GM19468 (cell line): ENCODE results near the gene MRPL17.
A peak's percentile ranks its signal among the peaks of the same experiment; 100 is the strongest.

Experiments
- ATAC-seq: cut with Tn5 transposase; IDR thresholded peaks from one replicate; pipeline ENCODE4 v1.9.1; 2021; ENCODE audit warnings: mild to moderate bottlenecking, moderate library complexity, moderate number of reproducible peaks; ENCODE audit not compliant: unreplicated experiment; ENCODE audit errors: extremely low read depth

MRPL17 gene

DNA sequence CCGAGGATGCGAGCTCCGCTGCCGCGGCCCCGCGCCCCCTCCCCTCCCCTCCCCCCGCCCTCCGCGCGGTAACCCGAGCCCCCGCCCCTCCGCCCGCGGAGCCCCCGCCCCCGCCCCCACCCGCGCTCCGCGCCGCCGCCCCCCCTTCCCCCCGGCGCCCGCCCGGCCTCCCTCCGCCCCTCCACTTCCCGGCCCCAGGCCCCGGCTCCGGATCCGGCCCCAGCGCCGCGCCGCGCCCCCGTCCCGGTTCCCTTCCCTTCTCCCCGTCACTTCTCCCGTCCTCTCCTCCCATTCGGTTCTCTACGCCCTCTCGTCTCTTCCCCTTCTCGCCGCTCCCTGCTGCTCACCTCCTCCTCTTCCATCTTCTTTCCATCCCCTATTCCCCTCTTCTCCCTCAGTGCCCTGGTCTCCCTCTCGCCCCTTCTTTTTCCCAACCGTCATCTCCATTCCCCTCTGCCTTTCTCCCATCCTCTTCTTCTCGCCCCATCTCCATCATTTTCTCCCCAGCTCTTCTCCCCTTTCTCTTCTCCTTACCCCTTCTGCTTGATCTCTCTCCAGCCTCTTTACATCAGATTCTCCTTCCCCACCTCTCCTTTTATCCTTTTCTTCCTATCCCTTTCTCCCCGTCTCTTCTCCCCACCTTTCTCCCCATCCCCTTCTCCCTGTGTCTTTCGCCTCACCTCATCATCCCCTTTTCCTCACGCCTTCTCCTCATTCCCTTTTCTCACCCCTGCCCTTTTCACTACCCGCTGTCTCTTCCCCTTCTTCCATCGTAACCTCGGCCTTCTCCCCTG, 27.2 kb downstream of the MRPL17 start, which contains the start of gene DCHS1:
TSS of gene DCHS1 (minus strand) at position 20 of the 794 bp plus-strand sequence. CDS start 14,196 bp downstream, outside the sequence.
- ATAC-seq, result no peak

DNA sequence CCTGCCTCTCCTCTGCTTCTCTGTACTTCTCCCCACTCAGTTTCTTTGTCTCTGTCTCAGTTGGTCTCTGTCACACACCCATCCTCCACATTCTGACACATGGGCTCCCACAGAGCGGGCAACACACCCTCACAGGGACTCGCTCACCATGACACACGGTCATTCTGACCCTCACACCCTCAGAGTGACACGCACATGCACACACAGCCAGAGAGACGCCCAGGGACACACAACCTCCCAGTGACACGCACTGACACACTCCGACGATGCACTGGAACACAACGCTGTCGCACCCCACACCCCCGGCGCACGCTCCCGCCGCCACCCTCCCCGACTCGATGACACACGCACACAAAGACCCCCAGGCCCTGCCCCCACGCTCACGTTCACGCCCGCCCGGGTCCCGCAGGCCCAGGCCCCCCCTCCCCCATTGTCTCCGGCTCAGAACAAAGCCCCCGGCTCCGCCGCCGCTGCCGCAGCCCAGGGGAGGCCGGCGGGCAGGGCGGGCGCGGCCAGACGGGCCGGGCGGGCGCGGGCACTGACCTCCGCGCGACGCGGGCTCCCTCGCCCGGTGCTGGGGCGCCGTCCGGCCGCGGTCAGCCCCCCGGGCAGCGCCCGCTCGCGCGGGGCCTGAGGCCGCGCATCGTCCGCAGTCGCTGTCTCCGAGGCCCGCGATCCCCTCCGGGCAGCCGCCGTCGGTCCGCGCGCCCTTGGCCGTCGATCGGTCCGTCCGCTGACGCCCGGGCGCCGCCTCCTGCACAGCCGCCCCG, 27.9 kb downstream of the MRPL17 start:
- ATAC-seq, result no peak

DNA sequence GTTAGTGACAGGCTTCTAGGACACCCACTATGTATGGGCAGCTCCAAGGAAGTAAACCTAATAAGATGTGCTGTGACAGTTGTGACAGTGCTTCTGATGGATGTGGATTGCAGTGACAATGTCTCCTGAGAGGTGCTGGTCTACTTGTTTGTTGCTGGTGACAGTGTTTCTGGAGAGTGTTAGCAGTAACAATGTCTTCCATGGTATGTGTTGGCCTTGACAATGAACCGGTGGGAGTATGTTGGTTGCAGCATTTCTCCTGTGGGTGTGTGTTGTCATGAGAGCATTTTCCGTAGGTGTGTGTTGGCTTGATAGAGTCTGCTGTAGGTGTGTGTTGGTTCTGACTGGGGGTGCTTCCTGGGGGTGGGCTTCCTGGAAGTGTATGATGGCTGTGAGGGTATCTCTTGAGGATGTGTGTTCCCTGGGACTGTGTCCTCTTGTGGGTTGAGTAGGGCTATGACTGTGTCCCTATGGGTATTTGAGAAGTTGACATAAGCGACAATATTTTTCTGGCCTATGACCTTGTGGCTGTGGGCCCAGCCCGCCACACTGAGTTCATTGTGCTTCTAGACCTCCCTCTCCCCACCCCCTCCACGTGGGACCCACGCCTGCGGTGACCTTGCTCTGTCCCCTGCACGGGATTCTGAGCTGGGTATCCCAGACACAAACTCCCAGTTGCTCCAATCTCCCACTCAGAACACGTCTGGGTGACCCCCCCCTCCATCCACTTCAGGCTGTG, 28.7 kb downstream of the MRPL17 start:
- ATAC-seq, result no peak

DNA sequence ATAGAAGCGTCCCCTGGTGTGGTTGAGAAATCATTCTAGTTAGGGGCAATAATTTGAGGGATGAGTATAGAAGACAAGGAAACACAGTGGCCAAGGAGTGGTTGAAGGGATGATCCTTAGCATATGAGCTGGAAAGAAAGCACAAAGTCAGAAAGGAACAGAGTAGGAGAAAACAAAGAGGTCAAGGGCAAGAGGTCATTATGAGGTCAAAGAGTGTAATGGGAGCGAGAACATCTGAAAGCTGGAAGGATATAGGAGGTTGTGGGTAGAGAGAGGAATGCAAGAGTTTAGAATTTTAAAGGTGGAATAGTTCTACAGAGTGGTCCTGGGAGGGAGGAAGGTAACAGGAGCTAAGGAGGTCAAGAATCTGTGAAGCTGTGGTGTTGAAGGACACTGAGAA, 29.5 kb downstream of the MRPL17 start:
- ATAC-seq, result no peak

DNA sequence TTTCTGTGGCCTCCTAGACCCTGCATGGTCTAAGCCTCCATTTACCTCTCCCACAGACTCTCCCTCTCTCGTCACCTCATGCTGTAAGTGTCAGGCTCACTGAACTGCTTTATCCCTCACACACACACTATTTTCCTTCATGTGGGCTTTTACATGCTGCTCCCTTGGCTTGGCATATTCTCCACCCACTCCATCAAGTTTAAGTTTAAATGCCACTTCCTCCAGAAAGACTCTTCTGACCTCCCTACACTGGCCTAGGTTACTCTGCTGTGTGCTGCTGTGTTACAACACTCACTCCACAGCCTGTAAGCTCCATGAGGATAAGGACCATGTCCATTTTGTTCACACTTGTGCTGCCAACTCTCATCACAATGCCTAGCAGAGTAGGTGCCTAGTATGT, 30.0 kb downstream of the MRPL17 start:
- no peak for ATAC-seq

DNA sequence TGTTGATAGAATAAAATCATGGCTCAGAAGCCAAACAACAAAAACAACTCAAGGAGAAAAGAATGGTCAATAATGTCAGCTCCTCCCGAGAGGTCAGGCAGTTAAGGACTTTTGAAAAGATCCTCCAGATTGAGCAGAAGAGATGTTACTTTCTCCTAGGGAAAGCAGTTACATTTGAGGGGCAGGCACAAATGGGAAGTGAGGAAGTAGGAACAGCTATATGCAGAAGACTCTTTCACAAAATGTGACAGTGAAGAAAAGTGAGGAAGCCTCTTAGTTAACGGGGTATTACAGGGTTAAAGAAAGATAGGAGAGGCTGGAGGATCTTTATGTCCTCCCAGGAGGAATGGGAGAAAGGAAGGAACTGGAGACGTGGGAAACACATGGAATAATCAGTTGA, 31.0 kb downstream of the MRPL17 start:
- ATAC-seq, result no peak

DNA sequence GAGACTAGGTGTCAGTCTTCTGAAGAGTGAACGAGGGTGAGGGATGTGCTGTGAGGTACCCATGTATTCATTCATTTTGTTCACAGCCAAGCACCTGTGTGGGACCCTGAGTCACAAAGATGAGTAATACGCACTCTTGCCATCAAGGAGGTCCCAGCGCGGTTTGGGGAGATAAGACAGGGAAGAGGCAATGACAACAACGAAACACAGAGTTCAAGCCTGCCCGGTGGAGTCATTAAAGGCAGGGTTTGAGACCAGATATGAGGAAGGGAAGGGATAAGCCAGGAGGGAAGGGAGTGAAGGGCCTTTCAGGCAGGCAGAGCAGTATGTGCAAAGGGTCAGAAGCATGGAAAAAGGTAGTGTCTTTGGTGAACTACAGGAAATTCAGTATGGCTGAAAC, 32.2 kb downstream of the MRPL17 start:
- no peak for ATAC-seq

DNA sequence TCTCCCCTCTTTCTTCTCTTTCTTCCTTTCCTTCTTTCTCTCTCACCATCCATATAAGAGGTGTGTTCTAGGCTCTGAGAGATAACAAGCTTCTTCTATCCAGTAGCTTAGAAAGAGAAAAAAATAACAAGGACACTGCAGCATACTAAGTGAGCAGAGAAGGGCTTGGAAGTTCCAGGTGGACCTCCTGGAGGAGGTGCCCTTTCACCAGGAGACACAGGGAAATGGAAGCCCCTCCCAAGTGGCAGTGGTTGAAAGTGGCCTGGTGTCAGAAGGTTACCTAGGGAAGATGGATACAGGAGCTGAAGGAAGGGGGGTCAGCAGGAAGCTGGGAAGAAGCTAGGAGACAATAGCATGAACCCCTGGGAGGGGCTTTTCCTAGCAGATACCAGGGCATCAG, 33.0 kb downstream of the MRPL17 start:
- no peak for ATAC-seq

DNA sequence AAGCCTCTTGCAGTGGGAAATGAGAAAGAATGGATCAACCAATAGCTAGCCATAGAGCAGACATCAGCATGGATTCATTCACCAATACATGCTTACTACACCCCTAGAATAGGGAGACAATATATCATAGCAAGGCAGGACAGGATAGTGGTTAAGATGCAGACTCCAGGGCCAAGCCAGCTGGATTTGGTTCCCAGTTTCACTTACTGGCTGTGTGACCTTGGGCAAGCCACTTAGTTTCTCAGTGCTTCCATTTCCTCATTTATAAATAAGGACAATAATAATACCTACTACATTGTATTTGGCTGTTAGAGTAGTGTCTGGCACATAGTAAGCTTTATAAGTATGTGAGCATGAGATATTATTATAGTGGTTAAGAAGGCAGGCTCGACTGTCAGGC, 34.6 kb downstream of the MRPL17 start:
- no peak for ATAC-seq

DNA sequence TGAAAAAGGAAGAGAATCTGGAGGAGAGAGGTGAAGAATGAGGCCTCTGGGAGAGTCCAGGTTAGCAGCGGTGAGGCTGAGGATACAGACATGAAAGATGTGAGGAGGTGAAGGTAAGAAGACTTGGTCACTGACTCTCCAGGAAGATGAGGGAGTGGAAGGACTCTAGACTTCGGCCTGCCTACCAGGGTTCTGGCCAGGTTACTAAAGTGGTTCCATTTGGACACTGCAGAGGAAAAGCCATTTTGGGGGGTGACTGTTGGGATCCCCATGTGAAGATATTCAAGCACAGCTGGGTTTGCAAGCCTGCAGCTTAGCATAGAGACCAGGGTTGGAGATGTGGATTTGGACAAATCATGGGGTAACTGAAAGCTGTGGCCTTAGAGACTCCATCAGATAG, 35.3 kb downstream of the MRPL17 start:
- no peak for ATAC-seq

DNA sequence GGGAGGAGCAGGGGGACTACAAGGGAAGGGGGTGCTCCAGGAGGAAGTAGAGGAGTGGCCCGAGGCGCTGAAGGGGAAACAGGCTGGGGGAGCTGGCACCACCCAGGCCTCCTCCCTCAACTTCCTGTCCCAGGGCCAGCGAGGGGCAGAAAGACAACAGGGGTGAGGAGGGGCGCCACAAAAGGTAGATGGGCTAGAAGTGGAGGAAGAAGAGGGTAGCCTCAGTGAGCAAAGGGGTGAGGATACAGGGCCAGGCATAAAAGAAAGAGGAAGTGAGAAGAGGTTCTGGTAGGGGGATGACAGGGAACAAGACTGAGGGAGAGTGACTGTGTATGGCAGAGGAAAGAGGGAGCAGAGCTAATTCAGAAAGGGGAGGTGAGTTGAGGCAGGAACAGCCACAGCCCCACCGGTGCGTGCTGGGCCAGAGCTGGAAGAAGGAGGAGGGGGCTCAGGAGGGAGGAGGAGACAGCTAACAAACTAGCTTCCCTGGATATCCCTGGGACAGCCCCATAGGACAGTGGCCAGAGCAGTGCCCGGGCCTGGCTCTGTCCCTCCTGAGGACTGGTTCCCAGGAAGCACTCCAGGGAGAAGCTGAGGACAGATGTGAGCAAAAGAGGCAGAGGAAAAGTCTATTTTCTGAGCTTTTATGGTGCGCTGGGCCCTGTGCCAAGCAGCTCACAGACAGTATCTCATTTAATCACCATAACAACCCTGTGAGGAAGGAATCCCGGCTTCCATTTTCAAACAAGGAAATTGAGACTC, 36.0 kb downstream of the MRPL17 start:
- ATAC-seq, result peak; percentile 61

DNA sequence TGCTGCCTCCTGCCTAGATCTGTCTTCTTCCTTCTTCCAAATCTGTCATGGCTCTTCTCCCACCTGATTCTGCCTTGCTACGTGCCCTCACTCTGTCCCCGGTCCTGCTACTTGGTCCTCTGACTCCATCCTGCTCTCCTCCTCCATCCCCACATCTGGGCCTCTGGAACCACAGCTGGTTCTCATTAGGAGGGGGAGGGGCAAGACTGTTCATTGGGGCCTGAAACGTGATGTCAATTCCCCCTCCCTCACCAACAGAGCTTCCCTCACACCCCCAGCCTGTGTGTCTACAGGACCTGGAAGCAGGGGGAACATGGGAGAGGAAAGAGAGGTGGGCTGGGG, 36.6 kb downstream of the MRPL17 start:
- no peak for ATAC-seq

DNA sequence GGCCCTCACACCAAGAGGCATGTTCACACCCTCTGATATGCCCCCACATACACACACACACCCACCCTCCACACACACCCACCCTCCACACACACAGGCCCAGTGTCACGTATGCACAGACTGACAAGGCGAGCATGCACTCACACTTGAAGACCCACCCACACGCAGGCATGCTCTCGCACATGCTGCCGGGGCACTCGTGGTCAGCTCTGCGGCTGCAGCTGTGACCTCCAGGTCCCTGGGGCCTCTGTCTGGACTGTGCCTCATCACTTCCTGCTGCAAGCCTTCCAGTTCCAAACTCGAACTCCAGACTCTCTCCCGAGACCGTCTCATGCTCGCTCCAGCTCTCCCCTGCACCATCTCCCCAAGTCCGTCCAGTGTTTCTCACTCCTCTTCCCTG, 37.1 kb downstream of the MRPL17 start:
- no peak for ATAC-seq

DNA sequence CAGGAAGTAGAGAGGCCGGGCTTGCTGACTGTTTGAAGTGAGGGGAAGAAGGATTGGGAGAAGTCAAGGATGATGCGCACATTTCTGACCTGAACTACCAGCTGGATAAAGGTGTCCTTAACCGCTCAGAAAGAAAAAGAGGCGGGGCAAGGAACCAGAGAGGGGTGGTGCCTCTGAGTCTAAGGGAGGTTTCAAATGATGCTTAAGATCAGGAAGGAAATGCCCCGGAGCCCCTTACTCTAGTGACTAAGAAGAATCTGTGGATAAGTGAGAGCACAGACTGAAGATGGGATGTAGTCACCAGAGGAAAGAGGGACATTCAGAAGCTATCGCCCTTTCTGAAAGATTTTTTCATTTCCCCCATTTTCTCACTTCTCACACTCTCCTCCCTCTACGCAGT, 40.2 kb downstream of the MRPL17 start:
- ATAC-seq, result no peak

DNA sequence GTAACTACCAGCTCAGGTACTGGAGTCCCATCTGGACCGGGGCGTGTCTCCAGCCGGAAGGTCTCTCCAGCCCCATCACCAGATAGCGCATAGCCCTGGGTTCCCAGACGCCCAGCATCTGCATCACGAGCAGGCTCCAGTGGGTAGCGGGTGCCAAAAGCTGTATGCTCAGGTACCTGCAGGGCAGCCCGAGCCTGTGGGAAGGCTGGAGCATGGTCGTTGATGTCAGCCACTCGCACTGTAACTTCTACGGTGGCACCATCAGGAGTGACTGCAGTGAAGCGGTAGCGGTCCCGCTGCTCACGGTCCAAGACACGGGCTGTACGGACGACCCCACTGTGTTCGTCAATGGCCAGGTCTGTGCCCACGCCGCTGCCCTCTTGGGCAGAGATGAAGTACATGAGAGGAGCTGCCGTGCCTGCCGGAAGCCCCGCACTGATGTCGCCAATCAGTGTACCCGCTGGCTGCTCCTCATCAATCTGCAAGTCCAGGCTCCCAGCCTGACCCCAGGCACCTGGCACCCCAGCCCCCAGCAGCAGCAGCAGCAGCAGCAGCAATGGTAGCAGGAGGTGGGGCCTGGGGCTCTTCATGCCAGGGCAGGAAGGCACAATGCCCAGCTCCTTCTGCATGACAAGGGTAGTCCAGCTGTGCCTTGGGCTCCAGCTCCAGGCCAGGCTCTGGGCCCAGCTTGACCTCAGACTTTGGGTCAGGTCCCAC, 42.0 kb downstream of the MRPL17 start:
- ATAC-seq, result no peak

DNA sequence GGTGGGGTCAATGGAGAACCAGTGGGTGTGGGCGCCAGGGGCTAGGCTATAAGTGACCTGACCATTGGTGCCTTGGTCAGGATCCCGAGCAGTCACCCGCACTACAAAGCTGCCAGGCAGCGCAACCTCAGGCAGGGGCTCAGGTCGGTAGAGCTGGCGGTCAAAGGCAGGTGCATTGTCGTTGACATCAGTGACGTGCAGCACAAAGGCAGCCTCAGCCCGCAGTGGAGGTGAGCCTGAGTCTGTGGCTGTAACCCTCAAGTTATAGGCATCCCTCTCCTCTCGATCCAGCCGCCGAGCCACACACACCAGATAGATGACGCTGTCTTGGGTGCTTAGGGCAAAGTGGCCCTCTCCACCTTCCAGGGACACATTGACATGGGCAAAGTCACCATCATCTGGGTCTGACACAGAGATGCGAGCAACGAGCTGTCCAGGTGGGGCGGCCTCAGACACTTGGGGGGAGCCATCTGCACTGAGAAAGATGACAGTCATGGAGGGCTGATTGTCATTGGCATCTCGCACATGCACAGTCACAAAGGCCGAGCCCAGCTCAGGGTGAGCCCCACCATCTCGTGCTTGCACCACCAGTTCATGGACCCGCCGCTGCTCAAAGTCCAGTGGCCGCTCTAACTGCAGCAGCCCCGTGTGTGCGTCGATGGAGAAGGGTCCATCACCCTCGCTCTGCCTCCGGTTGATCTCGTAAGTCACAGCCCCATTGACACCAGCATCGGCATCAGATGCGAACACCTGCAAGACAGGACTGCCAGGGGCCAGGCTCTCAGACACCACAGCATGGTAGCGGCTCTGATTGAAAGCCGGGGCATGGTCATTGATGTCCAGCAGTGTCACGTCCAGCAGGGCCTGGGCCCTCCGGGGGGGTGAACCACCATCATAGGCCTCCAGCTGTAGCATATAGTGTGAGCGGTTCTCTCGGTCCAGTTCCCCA, 42.8 kb downstream of the MRPL17 start:
- no peak for ATAC-seq

DNA sequence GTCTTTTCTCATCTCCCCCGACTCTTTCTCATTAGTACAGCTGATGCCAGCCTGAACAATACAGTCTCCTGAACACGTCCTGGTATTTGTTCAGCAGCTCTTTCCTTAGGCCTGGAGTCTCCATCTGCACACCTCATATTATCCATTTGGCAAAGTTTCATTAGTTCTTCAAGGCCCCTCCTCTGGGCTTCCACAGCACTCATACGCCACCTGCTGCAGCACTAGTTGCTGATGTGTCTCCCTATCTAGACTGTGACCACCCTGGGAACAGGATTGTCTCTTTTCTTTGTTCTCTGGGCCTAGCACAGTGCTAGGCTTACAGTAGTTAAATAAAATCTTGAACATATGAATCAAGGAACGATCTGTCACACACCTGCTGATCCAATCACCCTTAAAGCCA, 44.7 kb downstream of the MRPL17 start:
- ATAC-seq, result no peak

DNA sequence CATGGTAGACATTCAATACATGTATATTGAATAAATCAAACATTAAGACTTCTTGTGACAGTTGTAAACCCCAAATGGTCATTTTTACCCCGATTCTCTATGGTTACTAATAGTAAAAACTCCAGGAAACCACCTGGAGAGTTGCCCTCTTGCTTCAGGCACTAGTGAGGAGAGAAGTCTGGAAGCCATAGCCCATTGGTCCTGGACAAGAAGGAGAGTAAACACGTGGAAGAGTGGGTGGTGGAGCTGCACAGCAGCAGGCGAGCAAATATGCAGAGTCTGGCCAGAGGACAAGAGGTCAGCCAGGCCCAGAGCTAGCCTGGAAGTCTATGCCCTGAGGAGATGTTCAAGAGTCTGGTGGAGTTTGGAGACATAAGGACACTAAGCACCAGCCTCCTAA, 45.3 kb downstream of the MRPL17 start:
- ATAC-seq, result no peak

DNA sequence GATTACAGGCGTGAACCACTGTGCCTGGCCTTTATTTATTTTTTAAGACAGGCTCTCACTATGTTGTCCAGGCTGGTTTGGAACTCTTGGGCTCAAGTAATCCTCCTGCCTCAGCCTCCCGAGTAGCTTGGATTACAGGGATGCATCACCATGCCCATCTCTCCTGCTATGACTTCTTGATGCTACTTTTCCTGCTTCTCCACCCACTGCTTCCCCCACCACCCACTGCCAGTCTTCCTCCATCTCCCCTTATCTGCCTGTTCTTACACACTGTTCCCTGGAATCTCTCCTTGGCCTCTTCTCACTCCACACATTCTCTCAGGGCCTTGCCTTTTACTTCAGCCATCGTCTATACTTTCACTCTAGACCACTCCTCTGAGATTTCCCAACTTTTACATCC, 46.7 kb downstream of the MRPL17 start:
- ATAC-seq, result no peak
